Transverse colon (tissue), 4 donors: ENCODE results near the gene HIVEP2.

ENCODE experiments used
- CTCF ChIP-seq, 5 experiments: fragments of 200-600 bp in 3 of 5; fragments of 450-650 bp in 2 of 5; sonication (generic) in 3 of 5; IDR thresholded peaks; 1 replicate in 2 of 5; 2 replicates in 3 of 5; pipeline ENCODE4 v1.5.1; 2016 to 2017; ENCODE audit warnings: antibody characterized with exemption in 5 of 5, inconsistent platforms in 3 of 5, mild to moderate bottlenecking in 2 of 5, moderate library complexity in 1 of 5
- POLR2A ChIP-seq: fragments of 450-650 bp; IDR thresholded peaks from one replicate; pipeline ENCODE4 v1.6.1; 2016; ENCODE audit warnings: antibody characterized with exemption, mild to moderate bottlenecking, moderate library complexity
- POLR2AphosphoS5 ChIP-seq, 3 donors: sonication (generic); formaldehyde crosslinking; IDR thresholded peaks; one replicate each; pipeline ENCODE4 v1.6.1; 2016; ENCODE audit warnings: antibody characterized with exemption in 3 of 3

GRCh38 chr6:142825760-142826159 is 119.2 kb downstream of the HIVEP2 start:
- TF ChIP-seq POLR2A (no peak), POLR2AphosphoS5 (IDR thresholded peaks at IDR 0.05) (no peak), CTCF (IDR thresholded peaks at IDR 0.05) (no peak)
